Tibial artery (tissue), 4 donors: ENCODE results near the gene COLEC12.

ENCODE experiments used
- DNase-seq, 2 donors: peaks; one replicate each; pipeline ENCODE4 v3.0.0-alpha.2; 2019
- H3K27ac ChIP-seq, 2 donors: fragments of 200-600 bp; sonication (generic) in 1 of 2; 1 replicate in 1 of 2; 2 replicates in 1 of 2; pipeline ENCODE4 v1.5.1; 2018 to 2019; ENCODE audit warnings: mild to moderate bottlenecking in 1 of 2
- H3K27me3 ChIP-seq, 2 donors: fragments of 200-600 bp; sonication (generic) in 1 of 2; one replicate each; pipeline versions ENCODE4 v1.5.1 to v1.6.0; 2016 to 2019
- H3K36me3 ChIP-seq, 3 donors: fragments of 200-600 bp; sonication (generic) in 2 of 3; one replicate each; pipeline ENCODE4 v1.5.1; 2016 to 2019; ENCODE audit warnings: mild to moderate bottlenecking in 2 of 3
- H3K4me1 ChIP-seq, 4 donors: fragments of 200-600 bp; sonication (generic) in 2 of 4; 1 replicate in 3 of 4; 2 replicates in 1 of 4; pipeline ENCODE4 v1.5.1; 2016 to 2019
- H3K4me3 ChIP-seq, 2 donors: fragments of 200-600 bp; sonication (generic) in 1 of 2; 1 replicate in 1 of 2; 2 replicates in 1 of 2; pipeline ENCODE4 v1.5.1; 2018 to 2019; ENCODE audit warnings: mild to moderate bottlenecking in 2 of 2
- H3K9me3 ChIP-seq, 3 donors: fragments of 200-600 bp; sonication (generic) in 1 of 3; one replicate each; pipeline ENCODE4 v1.5.1; 2016 to 2019
- CTCF ChIP-seq, 2 experiments: fragments of 200-600 bp in 1 of 2; fragments of 450-650 bp in 1 of 2; IDR thresholded peaks; one replicate each; pipeline ENCODE4 v1.5.1; 2017 to 2019; ENCODE audit warnings: antibody characterized with exemption in 2 of 2, mild to moderate bottlenecking in 1 of 2, moderate library complexity in 1 of 2
- intact Hi-C: fragments of 100-400 bp; cut with DNase I; formaldehyde crosslinking; loops from one replicate; pipeline ENCODE4 v1.15.0; 2023; ENCODE audit warnings: low total_unique reads

COLEC12 gene

GRCh38 chr18:306608-307255, 193.8 kb downstream of the COLEC12 start:
- no peak overlapping the region for H3K4me3 ChIP-seq
- H3K27me3 ChIP-seq, result no peaks in the 10 kb centered on the region
- H3K9me3 ChIP-seq, result no peaks in the 10 kb centered on the region
- DNase-seq, result no peak
- no peaks in the 10 kb centered on the region for H3K36me3 ChIP-seq
- no peaks in the 10 kb centered on the region for H3K4me1 ChIP-seq
- no peak for TF ChIP-seq CTCF (IDR thresholded peaks at IDR 0.05)
- no peak overlapping the region for H3K27ac ChIP-seq
- intact Hi-C loops, result no loop called here

GRCh38 chr18:305003-305501, 195.4 kb downstream of the COLEC12 start:
- Histone ChIP-seq H3K4me1 (no peaks in the 10 kb centered on the region), H3K27ac (no peak overlapping the region), H3K27me3 (no peaks in the 10 kb centered on the region), H3K9me3 (no peaks in the 10 kb centered on the region), H3K4me3 (no peak overlapping the region), H3K36me3 (no peaks in the 10 kb centered on the region)
- TF ChIP-seq CTCF (IDR thresholded peaks at IDR 0.05), result no peak
- intact Hi-C loops, result no loop called here
- DNase-seq, result no peak

- no peak for TF ChIP-seq CTCF (IDR thresholded peaks at IDR 0.05)
- Histone ChIP-seq H3K4me1 (no peaks in the 10 kb centered on the region), H3K9me3 (no peaks in the 10 kb centered on the region), H3K27ac (no peak overlapping the region), H3K27me3 (no peaks in the 10 kb centered on the region), H3K36me3 (no peaks in the 10 kb centered on the region), H3K4me3 (no peak overlapping the region)
- intact Hi-C loops, result no loop called here
- DNase-seq, result no peak
Observed at GRCh38 chr18:303607-304006, 196.9 kb downstream of the COLEC12 start.

- Histone ChIP-seq H3K36me3 (no peaks in the 10 kb centered on the region), H3K4me1 (no peaks in the 10 kb centered on the region), H3K27ac (no peak overlapping the region), H3K9me3 (no peaks in the 10 kb centered on the region), H3K4me3 (no peak overlapping the region), H3K27me3 (no peaks in the 10 kb centered on the region)
- no peak for DNase-seq
- TF ChIP-seq CTCF (IDR thresholded peaks at IDR 0.05), result no peak
- intact Hi-C loops, result no loop called here
Observed at GRCh38 chr18:303011-303410, 197.5 kb downstream of the COLEC12 start.

- Histone ChIP-seq H3K4me1 (no peaks in the 10 kb centered on the region), H3K4me3 (no peak overlapping the region), H3K36me3 (no peaks in the 10 kb centered on the region), H3K27me3 (no peaks in the 10 kb centered on the region), H3K9me3 (no peaks in the 10 kb centered on the region), H3K27ac (no peak overlapping the region)
- intact Hi-C loops, result no loop called here
- DNase-seq, result no peak
- TF ChIP-seq CTCF (IDR thresholded peaks at IDR 0.05), result no peak
Observed at GRCh38 chr18:302097-302496, 198.4 kb downstream of the COLEC12 start.

GRCh38 chr18:297936-298335, 202.6 kb downstream of the COLEC12 start:
- no peak for DNase-seq
- no peak for TF ChIP-seq CTCF (IDR thresholded peaks at IDR 0.05)
- intact Hi-C loops, result no loop called here
- Histone ChIP-seq H3K36me3 (no peaks in the 10 kb centered on the region), H3K27ac (no peak overlapping the region), H3K9me3 (no peaks in the 10 kb centered on the region), H3K4me3 (no peak overlapping the region), H3K27me3 (no peaks in the 10 kb centered on the region), H3K4me1 (no peaks in the 10 kb centered on the region)
